ENCODE data around the gene IL6ST.
"Not testable (repeated sequence)": the region's sequence is repeated elsewhere in the genome, so short reads cannot be mapped to it uniquely, and the experiment has no call there.

Gene IL6ST

DNA sequence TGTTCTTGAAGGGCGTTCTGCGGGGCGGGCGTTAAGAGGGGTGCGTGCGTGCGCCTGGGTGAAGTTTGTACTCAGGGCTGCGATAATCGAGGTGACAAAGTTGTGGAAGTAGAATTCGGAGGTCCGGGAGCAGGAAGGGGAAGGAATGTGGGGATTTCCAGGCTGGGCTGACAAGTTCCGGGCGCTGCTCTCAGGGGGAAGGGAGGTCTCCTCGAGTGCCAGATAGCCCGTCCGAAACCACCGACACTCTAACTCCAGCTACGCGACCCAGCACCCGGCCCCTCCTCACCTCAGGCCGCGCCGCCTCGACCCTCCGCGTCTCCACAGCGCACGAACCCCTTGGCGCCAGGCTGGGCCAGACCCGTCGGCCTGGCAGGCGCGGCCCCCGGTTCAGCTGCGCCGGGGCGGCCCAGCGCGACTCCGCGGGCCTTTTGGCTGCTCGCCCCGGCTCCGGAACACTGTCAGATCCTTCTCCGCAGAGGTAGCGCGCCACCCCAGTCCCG, at the start of gene IL6ST:
TSS of gene IL6ST (minus strand) at position 469 of the 503 bp plus-strand sequence. CDS start 18,685 bp downstream, outside the sequence.
- peak within 1 kb of the TSS; percentile 90 for H3K4me3 ChIP-seq (ENCODE audit: low read depth, low read length)
- TF ChIP-seq CTCF (IDR thresholded peaks at IDR 0.05; ENCODE audit: low read depth, low read length): no peak

DNA sequence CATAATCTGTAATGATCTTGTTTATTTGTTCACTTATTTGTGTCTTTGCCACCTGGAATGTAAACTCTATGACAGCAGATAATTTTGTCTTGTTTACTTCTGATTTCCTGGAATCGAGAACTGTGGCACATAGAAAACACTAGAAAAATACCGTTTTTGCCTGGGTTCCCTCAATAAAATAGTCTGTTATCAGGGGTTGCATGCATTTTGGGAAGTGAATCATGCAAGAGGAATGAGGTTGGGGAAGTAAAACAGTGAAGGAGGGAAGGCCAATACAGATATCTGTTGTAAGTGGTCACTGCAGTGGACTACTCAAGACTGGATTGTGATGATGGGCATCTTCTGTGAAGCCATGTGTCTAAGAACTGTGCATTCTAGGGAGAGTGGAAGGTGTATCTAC, 45.2 kb upstream of the IL6ST start:
- no peak overlapping the region for H3K4me3 ChIP-seq (ENCODE audit: low read depth, low read length)
- no peak for TF ChIP-seq CTCF (IDR thresholded peaks at IDR 0.05; ENCODE audit: low read depth, low read length)

DNA sequence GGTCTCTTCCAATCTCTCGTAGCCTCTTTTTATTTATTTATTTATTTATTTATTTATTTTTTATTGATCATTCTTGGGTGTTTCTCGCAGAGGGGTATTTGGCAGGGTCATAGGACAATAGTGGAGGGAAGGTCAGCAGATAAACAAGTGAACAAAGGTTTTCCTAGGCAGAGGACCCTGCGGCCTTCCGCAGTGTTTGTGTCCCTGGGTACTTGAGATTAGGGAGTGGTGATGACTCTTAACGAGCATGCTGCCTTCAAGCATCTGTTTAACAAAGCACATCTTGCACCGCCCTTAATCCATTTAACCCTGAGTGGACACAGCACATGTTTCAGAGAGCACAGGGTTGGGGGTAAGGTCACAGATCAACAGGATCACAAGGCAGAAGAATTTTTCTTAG, 43.4 kb upstream of the IL6ST start:
- H3K4me3 ChIP-seq (ENCODE audit: low read depth, low read length): not testable (repeated sequence)

DNA sequence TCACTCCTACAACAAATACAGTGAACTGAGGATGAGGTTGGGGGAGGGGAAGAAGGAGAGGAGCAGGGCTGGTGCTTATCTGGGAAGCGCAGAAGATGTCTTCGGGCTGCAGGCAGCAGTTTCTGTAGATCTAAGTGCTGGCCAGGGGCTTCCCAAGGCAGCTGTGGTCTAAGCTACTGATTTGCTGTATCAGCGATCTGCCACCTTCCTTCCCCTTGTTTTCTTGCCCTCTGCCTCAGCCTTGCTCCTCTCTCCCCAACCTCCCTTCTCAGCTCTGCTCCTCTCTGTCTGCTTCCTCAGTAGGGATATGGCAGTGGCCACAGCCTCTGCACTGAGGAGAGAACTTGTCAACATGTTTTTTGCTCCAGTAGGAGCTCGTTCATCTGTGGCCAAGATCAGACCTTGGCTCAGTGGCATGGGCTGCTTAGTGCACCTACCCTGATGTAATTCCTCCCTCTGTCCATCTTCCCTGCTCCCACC, 42.8 kb upstream of the IL6ST start:
- TF ChIP-seq CTCF (IDR thresholded peaks at IDR 0.05; ENCODE audit: low read depth, low read length): no peak

DNA sequence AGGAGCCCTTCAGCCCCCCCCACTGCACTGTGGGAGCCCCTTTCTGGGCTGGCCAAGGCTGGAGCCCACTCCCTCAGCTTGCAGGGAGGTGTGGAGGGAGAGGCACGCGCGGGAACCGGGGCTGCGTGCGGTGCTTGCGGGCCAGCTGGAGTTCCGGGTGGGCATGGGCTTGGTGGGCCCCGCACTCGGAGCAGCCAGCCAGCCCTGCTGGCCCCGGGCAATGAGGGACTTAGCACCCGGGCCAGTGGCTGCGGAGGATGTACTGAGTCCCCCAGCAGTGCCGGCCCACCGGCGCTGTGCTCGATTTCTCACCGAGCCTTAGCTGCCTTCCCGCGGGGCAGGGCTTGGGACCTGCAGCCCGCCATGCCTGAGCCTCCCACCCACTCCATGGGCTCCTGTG, 40.6 kb upstream of the IL6ST start:
- not testable (repeated sequence) for H3K4me3 ChIP-seq (ENCODE audit: low read depth, low read length)

More for the DNA sequence above, 42.8 kb upstream of the IL6ST start:
- H3K4me3 ChIP-seq (ENCODE audit: low read depth, low read length): no peak overlapping the region

GRCh38 chr5:56029871-56030630, 35.3 kb upstream of the IL6ST start:
- not testable (repeated sequence) for H3K4me3 ChIP-seq (ENCODE audit: low read depth, low read length)

DNA sequence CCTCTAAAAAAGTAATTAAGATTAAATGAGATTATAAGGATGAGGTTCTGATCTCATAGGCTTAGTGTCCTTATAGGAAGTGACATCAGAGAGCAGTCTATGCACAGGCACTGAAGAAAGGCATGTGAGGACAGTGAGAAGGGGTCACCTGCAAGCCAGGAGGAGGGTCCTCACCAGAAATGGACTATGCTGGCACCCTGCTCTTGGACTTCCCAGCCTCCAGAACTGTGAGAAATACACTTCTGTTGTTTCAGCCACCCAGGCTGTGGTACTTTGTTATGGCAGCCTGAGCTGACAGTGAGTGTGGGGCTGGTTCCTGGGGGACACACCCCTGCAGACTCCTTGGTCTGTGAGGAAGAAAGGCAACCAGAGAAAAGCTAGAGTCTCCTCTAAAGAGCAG, 34.7 kb upstream of the IL6ST start:
- no peak for TF ChIP-seq CTCF (IDR thresholded peaks at IDR 0.05; ENCODE audit: low read depth, low read length)
- H3K4me3 ChIP-seq (ENCODE audit: low read depth, low read length): no peak overlapping the region

DNA sequence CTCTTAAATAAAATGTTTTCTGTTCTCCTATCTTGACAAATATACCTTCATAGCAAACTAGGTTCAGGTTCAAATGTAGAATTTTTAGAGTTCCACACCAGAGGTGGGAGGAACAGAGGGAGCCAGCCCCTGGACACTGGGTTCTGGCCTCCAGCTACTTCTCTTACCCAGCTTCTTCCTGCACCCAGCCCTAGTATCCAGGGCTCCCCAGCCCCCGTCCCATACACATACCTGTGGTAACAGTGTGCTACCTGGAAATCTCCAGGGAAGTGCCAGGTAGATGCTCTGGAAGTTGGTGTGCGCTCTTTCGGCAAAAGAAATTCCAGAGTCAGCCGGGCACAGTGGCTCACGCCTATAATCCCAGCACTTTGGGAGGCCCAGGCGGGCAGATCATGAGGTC, 33.9 kb upstream of the IL6ST start:
- no peak for TF ChIP-seq CTCF (IDR thresholded peaks at IDR 0.05; ENCODE audit: low read depth, low read length)
- no peak overlapping the region for H3K4me3 ChIP-seq (ENCODE audit: low read depth, low read length)

DNA sequence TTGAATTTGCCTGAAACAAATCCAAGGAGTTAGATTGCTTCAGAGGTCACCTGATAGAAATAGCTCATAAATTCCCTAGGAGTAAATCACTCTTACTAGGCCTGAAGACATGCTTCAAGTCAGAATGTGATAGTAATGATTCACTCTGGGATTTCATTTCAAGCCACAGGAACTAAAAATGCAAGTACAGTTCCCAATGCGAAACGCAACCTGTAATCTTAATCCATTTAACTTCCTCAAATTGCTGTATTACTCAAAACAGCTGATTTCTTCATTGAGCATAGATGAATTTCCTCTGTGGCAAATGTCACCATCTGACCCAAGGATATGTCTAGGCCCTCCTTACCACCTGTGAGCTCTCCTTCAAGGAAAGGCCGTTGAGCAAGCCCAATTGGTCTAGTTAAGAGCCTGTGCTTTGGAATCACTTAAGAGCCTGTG, 32.1 kb upstream of the IL6ST start:
- H3K4me3 ChIP-seq (ENCODE audit: low read depth, low read length): no peak overlapping the region
- TF ChIP-seq CTCF (IDR thresholded peaks at IDR 0.05; ENCODE audit: low read depth, low read length): no peak
